WTC11 (cell line): Measurements from ENCODE around the gene SH2D4B.

Experiments used
- IRF2 ChIP-seq: sonication (generic); formaldehyde crosslinking; IDR thresholded peaks from 2 replicates; pipeline ENCODE4 v1.8.0; 2022; ENCODE audit warnings: low read depth, missing genetic modification reagents, borderline replicate concordance
- PRDM15 ChIP-seq: sonication (generic); formaldehyde crosslinking; IDR thresholded peaks from 2 replicates; pipeline ENCODE4 v1.8.0; 2022; ENCODE audit warnings: missing genetic modification reagents
- ZMAT4 ChIP-seq: fragments of 250-450 bp; sonication (Bioruptor Pico); IDR thresholded peaks from 2 replicates; pipeline ENCODE4 v1.9.0; 2021; ENCODE audit warnings: mild to moderate bottlenecking
- TF ChIP-seq, protein P1 (sequence below): fragments of 200-600 bp; IDR thresholded peaks from 2 replicates; pipeline ENCODE4 v1.8.0; 2022; ENCODE audit warnings: antibody characterized with exemption

GRCh38 chr10:80659289-80659688 lies 121.6 kb downstream of the SH2D4B start:
- TF ChIP-seq IRF2 (CRISPR knock-in tag) (no peak), PRDM15 (CRISPR knock-in tag) (no peak), ZMAT4 (no peak)
- TF ChIP-seq, protein P1, sequence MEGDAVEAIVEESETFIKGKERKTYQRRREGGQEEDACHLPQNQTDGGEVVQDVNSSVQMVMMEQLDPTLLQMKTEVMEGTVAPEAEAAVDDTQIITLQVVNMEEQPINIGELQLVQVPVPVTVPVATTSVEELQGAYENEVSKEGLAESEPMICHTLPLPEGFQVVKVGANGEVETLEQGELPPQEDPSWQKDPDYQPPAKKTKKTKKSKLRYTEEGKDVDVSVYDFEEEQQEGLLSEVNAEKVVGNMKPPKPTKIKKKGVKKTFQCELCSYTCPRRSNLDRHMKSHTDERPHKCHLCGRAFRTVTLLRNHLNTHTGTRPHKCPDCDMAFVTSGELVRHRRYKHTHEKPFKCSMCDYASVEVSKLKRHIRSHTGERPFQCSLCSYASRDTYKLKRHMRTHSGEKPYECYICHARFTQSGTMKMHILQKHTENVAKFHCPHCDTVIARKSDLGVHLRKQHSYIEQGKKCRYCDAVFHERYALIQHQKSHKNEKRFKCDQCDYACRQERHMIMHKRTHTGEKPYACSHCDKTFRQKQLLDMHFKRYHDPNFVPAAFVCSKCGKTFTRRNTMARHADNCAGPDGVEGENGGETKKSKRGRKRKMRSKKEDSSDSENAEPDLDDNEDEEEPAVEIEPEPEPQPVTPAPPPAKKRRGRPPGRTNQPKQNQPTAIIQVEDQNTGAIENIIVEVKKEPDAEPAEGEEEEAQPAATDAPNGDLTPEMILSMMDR: no peak
